Hippocampal formation (tissue), 2 donors: ENCODE results near the gene SORBS2.

Source experiments
- DNase-seq, 2 donors: peaks; one replicate each; lab custom pipeline; 2025; lab: John Stamatoyannopoulos, UW

Gene SORBS2

DNA sequence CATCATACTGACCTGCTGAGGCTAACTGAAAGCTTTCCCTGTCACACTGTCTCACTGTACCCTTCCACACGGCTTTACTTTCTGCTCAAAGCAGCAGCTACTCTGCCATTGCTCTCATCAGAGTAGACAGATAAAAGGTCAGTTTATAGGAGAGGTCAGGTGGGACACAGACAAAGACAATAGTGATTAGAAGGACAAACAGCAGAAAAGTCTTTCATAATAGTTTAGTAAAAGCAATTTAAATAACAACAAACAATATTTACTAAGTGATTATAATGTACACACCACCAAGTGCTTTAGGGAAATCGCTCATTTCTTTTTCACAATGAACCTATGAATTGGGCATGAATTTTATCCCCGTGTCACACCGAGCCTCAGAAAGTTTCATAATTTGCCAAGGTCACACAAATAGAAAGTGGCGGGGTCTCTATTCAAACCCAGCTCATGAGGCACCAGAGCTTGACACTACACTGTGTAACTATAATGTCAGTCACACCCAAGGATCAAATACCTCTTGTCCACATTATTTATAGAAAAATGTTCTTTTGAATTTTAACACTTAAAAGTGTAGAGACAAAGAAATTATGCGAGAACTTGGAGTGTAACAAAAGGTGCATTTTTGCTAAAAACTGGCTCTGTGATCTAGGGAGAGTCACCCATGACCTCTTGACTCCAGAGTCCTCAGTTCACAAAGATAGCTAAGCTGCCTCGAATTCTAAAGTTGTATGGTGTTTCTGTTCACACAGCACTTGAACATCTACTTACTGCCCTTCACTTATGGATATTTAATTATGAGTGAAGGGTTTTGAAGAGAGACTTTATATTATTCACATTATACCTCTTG lies 24.5 kb upstream of the SORBS2 start:
- DNase-seq: no peak

GRCh38 chr4:185835814-185836213 lies 23.8 kb upstream of the SORBS2 start:
- no peak for DNase-seq

GRCh38 chr4:185835336-185835735 lies 23.3 kb upstream of the SORBS2 start:
- DNase-seq: no peak

DNA sequence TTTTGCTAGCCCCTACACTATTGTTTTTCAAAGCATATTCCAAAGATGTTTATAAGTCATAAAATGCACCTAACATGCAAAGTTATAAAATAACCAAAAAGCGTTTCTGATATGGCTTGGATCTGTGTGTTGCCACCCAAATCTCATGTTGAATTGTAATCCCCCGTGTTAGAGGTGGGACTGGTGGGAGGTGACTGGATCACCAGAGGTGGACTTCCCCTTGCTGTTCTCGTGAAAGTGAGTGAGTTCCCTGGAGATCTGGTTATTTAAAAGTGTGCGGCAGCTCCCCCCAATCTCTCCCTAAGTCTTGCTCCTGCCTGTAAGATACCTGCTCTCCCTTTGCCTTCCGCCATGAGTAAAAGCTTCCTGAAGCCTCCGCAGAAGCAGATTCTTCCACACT lies 22.8 kb upstream of the SORBS2 start:
- DNase-seq: no peak

DNA sequence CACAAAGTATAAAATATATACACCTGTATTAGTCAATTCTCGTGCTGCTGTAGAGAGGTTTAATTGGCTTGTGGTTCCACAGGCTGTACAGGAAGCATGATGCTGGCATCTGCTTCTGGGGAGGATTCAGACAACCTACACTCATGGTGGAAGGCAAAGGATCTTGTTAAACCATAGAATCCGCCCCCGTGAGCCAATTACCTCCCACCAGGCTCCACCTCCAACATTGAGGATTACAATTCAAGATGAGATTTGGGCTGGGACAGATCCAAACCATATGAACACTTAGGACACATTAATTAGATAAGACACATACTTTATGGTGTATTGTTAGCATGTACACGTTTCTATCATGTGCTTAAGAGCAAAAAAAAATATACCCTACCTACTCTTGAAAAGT lies 22.1 kb upstream of the SORBS2 start:
- no peak for DNase-seq

GRCh38 chr4:185833055-185833598 lies 21.1 kb upstream of the SORBS2 start:
- no peak for DNase-seq

DNA sequence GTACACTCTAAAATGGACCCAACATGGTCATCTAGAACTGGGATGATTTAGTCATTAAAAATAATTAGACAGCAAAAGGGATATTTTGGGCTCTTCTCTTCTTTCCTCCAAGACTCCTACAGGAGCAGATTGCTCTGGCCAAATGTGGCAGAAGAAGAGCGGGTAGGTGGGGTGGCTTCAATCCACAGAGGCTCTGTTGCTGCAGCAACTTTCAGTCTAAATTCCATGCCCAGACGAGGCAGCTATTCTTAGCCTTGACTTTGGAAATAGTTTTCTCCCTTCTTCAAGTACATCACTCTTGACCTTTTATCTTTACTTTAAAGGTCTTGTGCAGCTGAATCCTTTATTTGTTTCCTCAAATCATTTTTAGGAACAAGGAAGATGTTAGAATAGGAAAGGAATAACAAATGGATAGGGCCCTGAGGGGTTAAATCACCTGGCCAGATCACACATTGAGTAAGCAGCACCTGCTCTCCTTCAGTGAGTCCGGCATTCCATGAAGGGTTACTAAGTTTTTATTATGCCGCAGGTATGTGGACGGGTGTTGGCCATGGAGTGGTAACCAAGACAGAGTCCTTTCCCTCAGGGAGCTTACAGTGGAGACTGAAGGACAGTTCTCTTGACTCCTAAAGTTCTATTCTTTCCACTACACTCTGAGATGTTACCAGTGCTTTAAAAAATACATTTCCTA lies 19.3 kb upstream of the SORBS2 start:
- no peak for DNase-seq

DNA sequence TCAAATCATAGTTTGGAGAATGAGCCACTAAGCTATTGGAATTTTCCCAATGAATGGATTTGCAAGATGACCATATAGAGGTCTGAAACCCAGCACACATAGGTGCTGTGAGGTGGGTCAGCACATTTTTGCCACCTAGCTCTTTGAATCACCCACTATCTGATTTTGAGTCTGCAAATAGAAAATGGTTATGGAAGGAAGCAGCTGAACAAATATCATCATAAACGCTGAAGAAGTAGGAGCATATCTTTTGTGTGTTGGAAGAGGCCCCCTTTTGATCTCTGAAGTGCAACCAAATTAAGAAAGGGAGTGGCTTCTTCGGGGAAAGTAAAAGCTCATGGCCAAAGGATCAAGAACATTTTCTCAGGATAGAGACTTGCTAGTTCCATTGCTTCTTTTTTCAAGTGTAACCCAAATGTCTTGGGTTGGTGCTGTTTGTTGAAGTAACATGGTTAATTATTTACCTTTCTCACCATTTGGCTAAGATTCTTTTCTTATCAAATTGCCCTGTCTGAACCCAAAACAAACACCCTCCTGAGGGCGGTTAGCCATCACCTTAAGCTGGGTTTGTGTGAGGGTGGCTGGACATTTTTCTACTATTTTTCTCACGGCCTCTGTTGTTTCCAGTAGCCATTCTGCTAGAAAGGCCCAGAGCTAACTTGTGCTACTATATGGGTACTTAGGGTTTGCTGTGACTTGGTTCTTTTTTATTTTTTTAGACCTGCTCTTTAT lies 18.4 kb upstream of the SORBS2 start:
- DNase-seq: no peak

DNA sequence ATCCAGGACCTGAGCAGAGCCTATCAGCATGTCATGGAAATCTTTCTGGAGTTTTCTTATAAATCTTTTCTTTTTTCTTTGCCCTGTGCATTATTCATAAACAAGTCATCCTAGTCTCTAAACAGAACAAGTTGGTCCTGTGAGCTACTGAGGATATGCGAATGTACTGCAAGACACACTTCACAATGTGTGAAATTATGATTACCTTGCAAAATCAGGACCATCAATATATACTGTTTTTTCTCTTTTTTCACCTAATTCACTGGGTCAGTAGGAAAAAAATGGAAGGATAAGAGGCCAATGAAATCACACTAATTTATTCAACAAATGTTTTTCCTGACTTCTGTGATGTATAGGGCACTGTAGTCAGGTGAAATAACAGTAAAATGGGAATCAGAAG lies 14.4 kb upstream of the SORBS2 start:
- DNase-seq: no peak

- DNase-seq: no peak
These were observed 13.7 kb upstream of the SORBS2 start for GRCh38 chr4:185825737-185826136.

DNA sequence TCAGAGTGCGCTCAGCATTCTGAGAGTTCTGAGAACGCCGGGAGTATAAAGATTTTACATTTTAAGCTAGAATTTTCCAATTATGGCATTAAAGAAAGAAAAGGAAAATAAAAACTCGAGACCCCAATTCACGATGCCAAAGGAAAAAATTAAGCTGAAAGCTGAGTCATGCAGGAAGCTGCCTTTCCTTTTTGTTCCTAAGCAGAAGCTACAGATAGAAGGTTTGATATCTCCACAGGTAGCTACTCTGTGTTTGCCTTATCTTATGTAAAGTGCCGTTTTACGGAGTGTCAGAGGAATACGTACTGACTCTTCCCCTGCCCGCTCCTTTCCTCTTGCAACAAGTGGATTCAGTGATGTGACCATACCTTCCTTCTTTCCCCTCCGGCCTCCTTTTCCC lies 10.8 kb upstream of the SORBS2 start:
- DNase-seq: no peak

- no peak for DNase-seq
These were observed 9.0 kb upstream of the SORBS2 start for GRCh38 chr4:185821029-185821419.

- no peak for DNase-seq
These were observed 8.4 kb upstream of the SORBS2 start for GRCh38 chr4:185820146-185821028.

- DNase-seq: no peak
These were observed 7.2 kb upstream of the SORBS2 start for GRCh38 chr4:185819144-185819543.

GRCh38 chr4:185817403-185817818 lies 5.4 kb upstream of the SORBS2 start:
- no peak for DNase-seq

DNA sequence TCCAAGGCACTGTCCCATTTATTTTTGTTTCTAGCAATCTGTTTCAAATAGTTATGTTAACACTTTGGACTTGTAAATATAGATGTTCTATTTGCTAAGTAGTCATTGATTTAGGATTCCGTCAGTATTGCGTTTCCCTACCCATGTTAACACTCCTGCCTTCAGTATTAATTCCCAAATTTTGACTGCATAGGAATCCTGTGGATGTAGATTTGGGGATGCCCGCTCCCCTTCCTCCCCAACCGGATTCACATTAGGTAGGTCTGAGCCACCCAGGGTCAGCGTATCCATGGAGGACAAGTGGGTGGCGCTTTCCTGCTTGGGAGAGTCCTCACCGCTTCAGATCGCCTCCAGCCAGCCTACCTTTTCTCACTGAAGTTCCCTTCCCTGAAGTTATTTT lies 1.1 kb upstream of the SORBS2 start:
- DNase-seq: no peak

- DNase-seq: no peak
These were observed 1.1 kb downstream of the SORBS2 start for GRCh38 chr4:185810746-185811508.

DNA sequence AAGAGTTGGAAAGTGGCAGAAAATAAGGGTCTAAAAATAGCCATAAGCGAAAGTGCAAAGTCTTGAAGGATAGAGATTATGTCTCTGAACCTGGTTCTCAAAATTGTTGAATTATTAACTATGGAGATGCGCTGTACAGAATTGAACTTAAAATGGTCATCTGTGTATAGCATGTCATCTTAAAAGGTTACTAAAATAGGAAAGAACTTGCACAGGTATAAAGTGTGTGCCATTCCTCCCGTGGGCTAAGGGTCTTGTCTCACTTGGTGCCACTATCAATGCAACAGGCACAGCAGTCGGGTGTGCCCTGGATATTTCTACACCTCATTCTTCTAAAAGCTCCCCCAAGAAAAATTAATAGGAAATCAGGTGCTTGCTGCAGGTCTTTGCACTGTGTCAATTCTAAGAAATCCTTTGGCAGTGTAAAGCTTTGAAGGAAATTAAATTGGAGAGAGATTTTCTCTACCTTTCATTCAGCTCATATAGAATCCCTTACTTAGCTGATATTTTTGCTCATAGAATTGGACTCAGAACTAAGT lies 2.4 kb downstream of the SORBS2 start:
- no peak for DNase-seq

DNA sequence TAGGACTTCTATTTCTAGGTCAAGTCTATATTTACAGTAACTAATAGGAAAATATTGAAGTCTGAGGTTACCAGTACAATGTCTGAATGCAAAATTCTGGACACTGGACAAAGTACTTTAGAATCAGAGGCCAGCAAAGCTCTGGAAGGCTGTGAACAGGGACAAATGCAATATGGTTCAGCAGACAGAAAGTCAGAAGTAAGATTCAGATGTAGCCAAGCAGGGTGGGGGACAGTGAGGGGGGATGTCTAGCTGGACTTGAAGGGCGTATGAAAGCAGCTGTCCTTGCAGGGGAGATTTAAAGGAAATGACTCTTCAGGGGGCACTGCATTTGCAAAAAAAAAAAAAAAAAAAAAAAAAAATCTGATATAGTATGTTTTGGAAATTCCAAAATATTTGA lies 2.9 kb downstream of the SORBS2 start:
- no peak for DNase-seq

DNA sequence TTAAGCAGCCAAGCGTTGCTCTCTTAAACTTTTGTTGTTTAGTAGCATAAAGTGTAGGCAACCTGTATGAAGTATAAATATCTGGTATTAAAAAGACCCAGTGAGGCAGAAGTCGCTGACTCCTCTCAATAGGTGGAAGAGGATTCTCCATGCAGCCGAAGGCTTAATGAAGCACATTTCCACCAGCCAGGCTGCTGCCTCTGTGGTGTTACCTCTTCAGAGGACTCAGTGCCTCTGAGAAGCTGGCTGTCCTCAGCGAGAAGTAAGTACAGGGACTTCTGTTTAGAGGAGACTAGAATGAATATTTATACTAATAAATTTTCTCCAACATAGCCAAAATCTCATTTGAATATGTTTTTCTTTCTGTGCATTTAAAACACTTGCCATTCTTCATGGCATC lies 6.0 kb downstream of the SORBS2 start:
- no peak for DNase-seq
